ENCODE measurements around the gene AK2. TPM values are rescaled to one million over a fixed set of nuclear protein-coding genes. Genes with fewer than 3 reads are reported as not detected.
"Not testable (repeated sequence)": the region's sequence is repeated elsewhere in the genome, so short reads cannot be mapped to it uniquely, and the experiment has no call there.

Gene AK2
- total and polyA plus RNA-seq, 12 donors: 55.3 to 245 (median 144) TPM

DNA sequence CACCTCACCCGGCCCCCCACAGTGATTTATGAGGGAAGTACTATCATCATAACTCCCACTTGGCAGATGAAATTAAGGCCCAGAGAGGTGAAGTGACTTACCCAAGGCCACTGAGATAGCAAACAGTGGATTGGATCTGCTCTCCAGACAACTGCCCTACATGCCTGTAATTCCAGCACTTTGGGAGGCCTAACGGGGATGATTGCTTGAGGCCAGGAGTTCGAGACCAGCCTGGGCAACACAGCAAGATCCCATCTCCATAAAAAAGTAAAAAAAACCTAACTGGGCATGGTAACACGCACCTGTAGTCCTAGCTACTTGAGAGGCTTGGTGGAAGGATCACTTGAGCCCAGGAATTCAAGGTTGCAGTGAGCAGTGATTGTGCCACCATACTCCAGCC is 57.8 kb downstream of the AK2 start:
- H3K27me3 ChIP-seq: no peaks in the 10 kb centered on the region
- no peak for DNase-seq
- H3K27ac ChIP-seq: no peak overlapping the region
- 78 to 89% (median 83%) methylated on average over 4 of the region's 4 CpGs for WGBS, 4 donors
- H3K4me3 ChIP-seq: no peak overlapping the region
- no peaks in the 10 kb centered on the region for H3K36me3 ChIP-seq (replicated peaks in 1 of 2)
- peaks cover 0 to 13% of the 10 kb centered on the region in 2 donors for H3K4me1 ChIP-seq (replicated peaks in 1 of 2)
- TF ChIP-seq, protein P1, sequence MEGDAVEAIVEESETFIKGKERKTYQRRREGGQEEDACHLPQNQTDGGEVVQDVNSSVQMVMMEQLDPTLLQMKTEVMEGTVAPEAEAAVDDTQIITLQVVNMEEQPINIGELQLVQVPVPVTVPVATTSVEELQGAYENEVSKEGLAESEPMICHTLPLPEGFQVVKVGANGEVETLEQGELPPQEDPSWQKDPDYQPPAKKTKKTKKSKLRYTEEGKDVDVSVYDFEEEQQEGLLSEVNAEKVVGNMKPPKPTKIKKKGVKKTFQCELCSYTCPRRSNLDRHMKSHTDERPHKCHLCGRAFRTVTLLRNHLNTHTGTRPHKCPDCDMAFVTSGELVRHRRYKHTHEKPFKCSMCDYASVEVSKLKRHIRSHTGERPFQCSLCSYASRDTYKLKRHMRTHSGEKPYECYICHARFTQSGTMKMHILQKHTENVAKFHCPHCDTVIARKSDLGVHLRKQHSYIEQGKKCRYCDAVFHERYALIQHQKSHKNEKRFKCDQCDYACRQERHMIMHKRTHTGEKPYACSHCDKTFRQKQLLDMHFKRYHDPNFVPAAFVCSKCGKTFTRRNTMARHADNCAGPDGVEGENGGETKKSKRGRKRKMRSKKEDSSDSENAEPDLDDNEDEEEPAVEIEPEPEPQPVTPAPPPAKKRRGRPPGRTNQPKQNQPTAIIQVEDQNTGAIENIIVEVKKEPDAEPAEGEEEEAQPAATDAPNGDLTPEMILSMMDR (IDR thresholded peaks at IDR 0.05): no peak
- no peak for TF ChIP-seq POLR2A (IDR thresholded peaks at IDR 0.05)
- intact Hi-C loops (cut with DNase I): no loop called here
- H3K9me3 ChIP-seq (replicated peaks in 1 of 3): no peaks in the 10 kb centered on the region

DNA sequence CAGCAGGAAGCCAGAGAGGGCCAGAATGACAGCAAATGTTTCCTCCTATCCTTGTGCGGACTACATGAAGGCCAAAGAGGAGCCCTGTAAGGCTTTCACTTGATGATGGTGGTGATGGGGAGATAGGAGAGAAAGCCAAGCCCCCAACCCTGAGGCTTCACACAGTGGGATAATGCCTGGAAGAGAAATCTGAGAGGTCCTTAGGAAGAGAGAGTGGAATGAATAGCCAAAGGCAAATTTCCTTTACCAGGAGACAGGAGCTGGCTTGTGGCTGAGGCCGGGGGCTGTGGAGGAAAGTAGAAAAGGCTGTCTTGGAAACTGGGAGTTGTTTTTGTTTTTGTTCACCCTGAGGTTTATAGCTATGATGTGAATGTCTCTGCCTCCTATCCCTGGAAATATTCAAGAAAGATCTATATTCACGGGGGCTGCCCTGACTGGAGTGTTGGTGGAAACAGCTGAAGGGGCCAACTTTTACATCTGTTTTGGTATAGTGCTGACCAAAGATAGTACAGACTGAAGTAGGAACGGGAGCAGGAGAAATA is 59.1 kb downstream of the AK2 start:
- intact Hi-C loops (cut with DNase I): no loop called here

DNA sequence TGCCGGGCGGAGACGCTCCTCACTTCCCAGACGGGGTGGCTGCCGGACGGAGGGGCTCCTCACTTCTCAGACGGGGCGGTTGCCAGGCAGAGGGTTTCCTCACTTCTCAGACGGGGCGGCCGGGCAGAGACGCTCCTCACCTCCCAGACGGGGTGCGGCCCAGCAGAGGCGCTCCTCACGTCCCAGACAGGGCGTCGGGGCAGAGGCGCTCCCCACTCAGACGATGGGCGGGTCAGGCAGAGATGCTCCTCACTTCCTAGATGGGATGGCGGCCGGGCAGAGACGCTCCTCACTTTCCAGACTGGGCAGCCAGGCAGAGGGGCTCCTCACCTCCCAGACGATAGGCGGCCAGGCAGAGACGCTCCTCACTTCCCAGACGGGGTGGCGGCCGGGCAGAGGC is 61.6 kb downstream of the AK2 start:
- intact Hi-C loops (cut with DNase I); H3K4me1 ChIP-seq (replicated peaks in 1 of 2); H3K27ac ChIP-seq; H3K27me3 ChIP-seq; H3K9me3 ChIP-seq (replicated peaks in 1 of 3); DNase-seq; H3K4me3 ChIP-seq; H3K36me3 ChIP-seq (replicated peaks in 1 of 2): not testable (repeated sequence)
- 89 to 97% methylated on average over 21 to 22 of the region's 30 CpGs; no CpG with 5 or more reads in 2 of the 4 donors for WGBS, 4 donors

More for the DNA sequence above, 59.1 kb downstream of the AK2 start:
- H3K9me3 ChIP-seq (replicated peaks in 1 of 3): no peaks in the 10 kb centered on the region
- H3K36me3 ChIP-seq (replicated peaks in 1 of 2): no peaks in the 10 kb centered on the region
- WGBS, 4 donors: 76 to 87% (median 86%) methylated on average over 4 of the region's 4 CpGs
- no peak overlapping the region for H3K4me3 ChIP-seq
- H3K27ac ChIP-seq: no peak overlapping the region
- TF ChIP-seq, protein P1 (IDR thresholded peaks at IDR 0.05): no peak
- TF ChIP-seq POLR2A (IDR thresholded peaks at IDR 0.05): no peak
- DNase-seq: no peak
- H3K4me1 ChIP-seq (replicated peaks in 1 of 2): peaks cover 0 to 13% of the 10 kb centered on the region in 2 donors
- H3K27me3 ChIP-seq: no peaks in the 10 kb centered on the region

DNA sequence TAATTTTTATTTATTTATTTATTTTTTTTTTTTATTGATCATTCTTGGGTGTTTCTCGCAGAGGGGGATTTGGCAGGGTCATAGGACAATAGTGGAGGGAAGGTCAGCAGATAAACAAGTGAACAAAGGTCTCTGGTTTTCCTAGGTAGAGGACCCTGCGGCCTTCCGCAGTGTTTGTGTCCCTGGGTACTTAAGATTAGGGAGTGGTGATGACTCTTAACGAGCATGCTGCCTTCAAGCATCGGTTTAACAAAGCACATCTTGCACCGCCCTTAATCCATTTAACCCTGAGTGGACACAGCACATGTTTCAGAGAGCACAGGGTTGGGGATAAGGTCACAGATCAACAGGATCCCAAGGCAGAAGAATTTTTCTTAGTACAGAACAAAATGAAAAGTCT is 63.2 kb downstream of the AK2 start:
- H3K9me3 ChIP-seq (replicated peaks in 1 of 3); intact Hi-C loops (cut with DNase I); H3K4me1 ChIP-seq (replicated peaks in 1 of 2); H3K4me3 ChIP-seq; H3K27ac ChIP-seq; DNase-seq; H3K36me3 ChIP-seq (replicated peaks in 1 of 2); H3K27me3 ChIP-seq: not testable (repeated sequence)
- 10 to 44% (median 20%) methylated on average over 3 to 4 of the region's 6 CpGs; no CpG with 5 or more reads in 1 of the 4 donors for WGBS, 4 donors

DNA sequence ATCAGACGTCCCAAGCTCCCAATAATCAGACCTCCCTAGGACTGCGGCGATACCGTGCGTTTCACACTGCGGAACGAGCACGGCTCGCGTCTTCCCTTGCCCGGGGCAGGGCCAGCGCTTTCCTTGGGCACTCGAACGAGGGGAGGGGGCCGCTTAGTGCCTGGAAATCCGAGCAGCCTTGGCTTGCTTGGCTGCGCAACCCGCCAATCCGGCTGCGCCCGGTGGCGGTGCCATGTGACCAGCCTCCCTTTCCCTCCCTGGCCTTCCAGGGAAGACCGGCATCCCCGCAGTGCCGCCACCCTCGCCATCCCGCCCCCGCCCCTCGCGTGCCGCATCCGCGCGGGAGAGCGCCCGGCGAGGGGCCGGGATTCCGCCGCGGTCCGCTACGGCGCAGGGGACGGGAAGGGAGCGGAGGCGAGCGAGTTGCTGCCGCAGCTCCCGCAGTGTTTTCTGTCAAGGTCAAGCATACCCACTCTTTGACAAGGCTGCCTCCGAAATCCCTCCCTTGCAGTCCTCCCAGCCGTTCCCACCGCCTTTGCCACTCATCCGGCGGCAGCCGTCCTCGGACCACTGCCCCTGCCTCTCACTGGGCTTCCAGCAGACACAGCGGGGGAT is 63.8 kb downstream of the AK2 start:
- H3K27me3 ChIP-seq: no peaks in the 10 kb centered on the region
- TF ChIP-seq, protein P1 (IDR thresholded peaks at IDR 0.05): no peak
- TF ChIP-seq POLR2A (IDR thresholded peaks at IDR 0.05): peak in 1 of 2 donors; percentile 45
- H3K9me3 ChIP-seq (replicated peaks in 1 of 3): no peaks in the 10 kb centered on the region
- no peaks in the 10 kb centered on the region for H3K4me1 ChIP-seq (replicated peaks in 1 of 2)
- H3K4me3 ChIP-seq: peak overlapping the region in 3 of 4 donors; percentile 44 to 79 (median 70)
- intact Hi-C loops (cut with DNase I): no loop called here
- peak; percentile 58 to 82 (median 72) for DNase-seq
- H3K36me3 ChIP-seq (replicated peaks in 1 of 2): no peaks in the 10 kb centered on the region
- WGBS, 4 donors: 2 to 3% (median 2%) methylated on average over 16 to 58 of the region's 58 CpGs
- H3K27ac ChIP-seq: peak overlapping the region in 3 of 5 donors; percentile 39 to 55 (median 41)

All from adrenal gland (tissue), 12 donors.